OCI-LY7 (cell line): ENCODE data around the gene PRR35.

Experiments
- CTCF ChIP-seq: fragments of 200-600 bp; sonication (generic); conservative IDR thresholded peaks from 2 replicates; pipeline ENCODE4 v1.5.1; 2014; ENCODE audit warnings: mild to moderate bottlenecking, antibody characterized with exemption, low read length, moderate library complexity, mixed read lengths
- EZH2phosphoT487 ChIP-seq: fragments of 200-600 bp; sonication (generic); IDR thresholded peaks from 2 replicates; pipeline ENCODE4 v1.6.1; 2018; ENCODE audit warnings: low read depth, borderline replicate concordance, mild to moderate bottlenecking, mixed run types, antibody characterized with exemption, low read length, moderate library complexity, mixed read lengths

- no peak for TF ChIP-seq CTCF
- no peak for TF ChIP-seq EZH2phosphoT487
These were observed 29.5 kb downstream of the PRR35 start, which contains the start of gene RAB40C for GRCh38 chr16:589658-590187.
